ENCODE data around the gene OTOP2.

DNA sequence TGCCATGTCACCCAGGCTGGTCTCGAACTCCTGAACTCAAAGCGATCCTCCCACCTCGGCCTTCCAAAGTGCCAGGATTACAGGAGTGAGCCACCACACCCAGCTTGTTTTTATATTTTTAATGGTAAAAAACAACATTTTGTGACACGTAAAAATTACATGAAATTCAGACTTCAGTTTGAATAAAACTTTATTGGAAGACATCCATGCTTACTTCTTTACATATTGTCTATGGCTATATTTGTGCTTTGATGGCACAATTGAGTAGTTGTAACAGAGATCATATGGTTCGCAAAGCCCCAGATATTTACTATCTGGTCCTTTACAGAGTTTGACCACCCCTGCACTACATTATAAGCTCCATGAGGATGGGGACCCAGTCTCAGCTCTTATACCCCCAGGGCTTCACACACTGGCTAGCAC lies 49.4 kb upstream of the OTOP2 start:
- TF ChIP-seq, protein P1, sequence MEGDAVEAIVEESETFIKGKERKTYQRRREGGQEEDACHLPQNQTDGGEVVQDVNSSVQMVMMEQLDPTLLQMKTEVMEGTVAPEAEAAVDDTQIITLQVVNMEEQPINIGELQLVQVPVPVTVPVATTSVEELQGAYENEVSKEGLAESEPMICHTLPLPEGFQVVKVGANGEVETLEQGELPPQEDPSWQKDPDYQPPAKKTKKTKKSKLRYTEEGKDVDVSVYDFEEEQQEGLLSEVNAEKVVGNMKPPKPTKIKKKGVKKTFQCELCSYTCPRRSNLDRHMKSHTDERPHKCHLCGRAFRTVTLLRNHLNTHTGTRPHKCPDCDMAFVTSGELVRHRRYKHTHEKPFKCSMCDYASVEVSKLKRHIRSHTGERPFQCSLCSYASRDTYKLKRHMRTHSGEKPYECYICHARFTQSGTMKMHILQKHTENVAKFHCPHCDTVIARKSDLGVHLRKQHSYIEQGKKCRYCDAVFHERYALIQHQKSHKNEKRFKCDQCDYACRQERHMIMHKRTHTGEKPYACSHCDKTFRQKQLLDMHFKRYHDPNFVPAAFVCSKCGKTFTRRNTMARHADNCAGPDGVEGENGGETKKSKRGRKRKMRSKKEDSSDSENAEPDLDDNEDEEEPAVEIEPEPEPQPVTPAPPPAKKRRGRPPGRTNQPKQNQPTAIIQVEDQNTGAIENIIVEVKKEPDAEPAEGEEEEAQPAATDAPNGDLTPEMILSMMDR (IDR thresholded peaks at IDR 0.05), result no peak
- TF ChIP-seq POLR2A (IDR thresholded peaks at IDR 0.05), result no peak

All from adrenal gland (tissue), 5 donors.